ENCODE results near the gene NDFIP2. TPM values are rescaled to one million over a fixed set of nuclear protein-coding genes. Genes with fewer than 3 reads are reported as not detected.

Gene NDFIP2
- total RNA-seq, 1 experiment from 2014 or later = 31.0 TPM

DNA sequence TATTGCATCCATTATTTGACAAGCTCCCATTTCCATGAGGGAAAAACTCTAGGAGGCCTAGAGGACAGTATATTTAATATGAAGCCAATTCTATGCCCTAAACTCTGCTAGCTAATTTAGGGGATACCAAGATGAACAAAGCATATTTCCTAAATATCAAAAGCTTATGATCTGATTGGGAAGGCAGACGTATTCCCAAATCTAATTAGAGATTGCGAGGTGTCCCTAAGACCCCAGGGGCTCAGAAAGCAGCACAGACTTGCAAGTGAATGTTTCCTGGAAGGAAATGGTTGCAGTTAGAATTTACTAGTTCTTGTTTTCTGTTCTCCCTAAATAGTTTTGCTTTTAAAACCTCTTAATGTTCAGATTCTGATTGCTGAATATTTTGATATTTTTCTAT, 30.7 kb downstream of the NDFIP2 start:
- Mint-ChIP-seq H3K4me3 (no peak overlapping the region), H3K4me1 (no peaks in the 10 kb centered on the region), H3K27me3 (ENCODE audit: low read depth) (no peaks in the 10 kb centered on the region), H3K27ac (no peak overlapping the region), H3K36me3 (ENCODE audit: insufficient read depth in 1 of 3, low read depth in 3 of 3) (no peaks in the 10 kb centered on the region; a peak in 1 of 7 replicates), H3K9me3 (no peaks in the 10 kb centered on the region)
- Histone ChIP-seq H3K9ac (ENCODE audit: extremely low read depth, insufficient read length, low read length) (no peak overlapping the region), H4K20me1 (ENCODE audit: control insufficient read depth, insufficient read depth, insufficient read length) (no peaks in the 10 kb centered on the region), H3K79me2 (ENCODE audit: insufficient read depth, low read length) (peaks cover 2% of the 10 kb centered on the region; the same call in 1 of the 2 replicates), H2AK5ac (ENCODE audit: insufficient read length, low read length) (no peak overlapping the region), H4K91ac (ENCODE audit: insufficient read length, low read depth, low read length) (no peak overlapping the region), H2BK5ac (ENCODE audit: insufficient read length, low read length) (no peak overlapping the region), H2BK15ac (ENCODE audit: low read depth, low read length) (no peak overlapping the region), H3K4ac (ENCODE audit: low read depth, low read length) (no peak overlapping the region), H2BK120ac (ENCODE audit: low read depth, low read length, poor library complexity, severe bottlenecking) (no peak overlapping the region), H3K27me3 (ENCODE audit: insufficient read depth, low read length) (no peaks in the 10 kb centered on the region), H3K14ac (ENCODE audit: insufficient read depth, low read length) (no peak overlapping the region), H3K4me1 (ENCODE audit: insufficient read depth, low read length) (no peaks in the 10 kb centered on the region), H3K23ac (ENCODE audit: insufficient read length, low read depth, low read length) (no peak overlapping the region), H2AFZ (ENCODE audit: low read length) (no peak overlapping the region), H4K5ac (ENCODE audit: insufficient read length, low read depth, low read length) (no peak overlapping the region), H4K8ac (replicated peaks; ENCODE audit: insufficient read length, low read depth, low read length) (no peak overlapping the region), H3K23me2 (ENCODE audit: insufficient read length, low read depth, low read length, poor library complexity, severe bottlenecking) (no peaks in the 10 kb centered on the region), H3K79me1 (ENCODE audit: insufficient read depth, low read depth, low read length, poor library complexity, severe bottlenecking) (no peaks in the 10 kb centered on the region), H3T11ph (ENCODE audit: low read length) (no peak overlapping the region), H2BK20ac (ENCODE audit: low read depth, low read length, poor library complexity, severe bottlenecking) (no peak overlapping the region), H3K9me3 (ENCODE audit: control insufficient read depth, low read depth, low read length) (no peaks in the 10 kb centered on the region), H3K56ac (ENCODE audit: insufficient read length, low read depth, low read length) (no peak overlapping the region), H2BK12ac (ENCODE audit: insufficient read length, low read depth, low read length) (no peak overlapping the region), H3K18ac (ENCODE audit: insufficient read length, low read depth, low read length) (no peak overlapping the region), H3K4me2 (ENCODE audit: insufficient read depth, insufficient read length, low read length) (no peak overlapping the region), H3K27ac (ENCODE audit: insufficient read length, low read depth, low read length) (no peak overlapping the region)
- no peak for DNase-seq
- WGBS (ENCODE audit: extremely low coverage, insufficient read length, low lambda C conversion rate) = no CpG with 5 or more reads among the region's 2 CpGs
- TF ChIP-seq, protein P1, sequence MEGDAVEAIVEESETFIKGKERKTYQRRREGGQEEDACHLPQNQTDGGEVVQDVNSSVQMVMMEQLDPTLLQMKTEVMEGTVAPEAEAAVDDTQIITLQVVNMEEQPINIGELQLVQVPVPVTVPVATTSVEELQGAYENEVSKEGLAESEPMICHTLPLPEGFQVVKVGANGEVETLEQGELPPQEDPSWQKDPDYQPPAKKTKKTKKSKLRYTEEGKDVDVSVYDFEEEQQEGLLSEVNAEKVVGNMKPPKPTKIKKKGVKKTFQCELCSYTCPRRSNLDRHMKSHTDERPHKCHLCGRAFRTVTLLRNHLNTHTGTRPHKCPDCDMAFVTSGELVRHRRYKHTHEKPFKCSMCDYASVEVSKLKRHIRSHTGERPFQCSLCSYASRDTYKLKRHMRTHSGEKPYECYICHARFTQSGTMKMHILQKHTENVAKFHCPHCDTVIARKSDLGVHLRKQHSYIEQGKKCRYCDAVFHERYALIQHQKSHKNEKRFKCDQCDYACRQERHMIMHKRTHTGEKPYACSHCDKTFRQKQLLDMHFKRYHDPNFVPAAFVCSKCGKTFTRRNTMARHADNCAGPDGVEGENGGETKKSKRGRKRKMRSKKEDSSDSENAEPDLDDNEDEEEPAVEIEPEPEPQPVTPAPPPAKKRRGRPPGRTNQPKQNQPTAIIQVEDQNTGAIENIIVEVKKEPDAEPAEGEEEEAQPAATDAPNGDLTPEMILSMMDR (conservative IDR thresholded peaks at IDR 0.05) = no peak

Data from H9 (cell line).